Cardiac fibroblast (primary cell): Measurements from ENCODE around the gene CASP9.
"Not testable (repeated sequence)": the region's sequence is repeated elsewhere in the genome, so short reads cannot be mapped to it uniquely, and the experiment has no call there.

Source experiments
- DNase-seq, 2 donors: peaks; one replicate each; pipeline versions ENCODE4 v3.0.0 to v3.0.0-alpha.2; 2010; ENCODE audit warnings: low read depth in 2 of 2
- H3K4me3 ChIP-seq, 2 donors: replicated peaks in 1 of 2; 1 replicate in 1 of 2; 2 replicates in 1 of 2; pipeline ENCODE4 v1.5.1; 2011; ENCODE audit warnings: low read depth in 2 of 2, low read length in 2 of 2, mild to moderate bottlenecking in 2 of 2, moderate library complexity in 1 of 2
- TF ChIP-seq, protein P1 (sequence below): IDR thresholded peaks from one replicate; pipeline ENCODE4 v1.5.1; 2011; ENCODE audit warnings: low read depth, mild to moderate bottlenecking, low read length, inconsistent platforms

CASP9 gene

GRCh38 chr1:15469361-15469760 is 54.7 kb downstream of the CASP9 start:
- DNase-seq: no peak
- TF ChIP-seq, protein P1, sequence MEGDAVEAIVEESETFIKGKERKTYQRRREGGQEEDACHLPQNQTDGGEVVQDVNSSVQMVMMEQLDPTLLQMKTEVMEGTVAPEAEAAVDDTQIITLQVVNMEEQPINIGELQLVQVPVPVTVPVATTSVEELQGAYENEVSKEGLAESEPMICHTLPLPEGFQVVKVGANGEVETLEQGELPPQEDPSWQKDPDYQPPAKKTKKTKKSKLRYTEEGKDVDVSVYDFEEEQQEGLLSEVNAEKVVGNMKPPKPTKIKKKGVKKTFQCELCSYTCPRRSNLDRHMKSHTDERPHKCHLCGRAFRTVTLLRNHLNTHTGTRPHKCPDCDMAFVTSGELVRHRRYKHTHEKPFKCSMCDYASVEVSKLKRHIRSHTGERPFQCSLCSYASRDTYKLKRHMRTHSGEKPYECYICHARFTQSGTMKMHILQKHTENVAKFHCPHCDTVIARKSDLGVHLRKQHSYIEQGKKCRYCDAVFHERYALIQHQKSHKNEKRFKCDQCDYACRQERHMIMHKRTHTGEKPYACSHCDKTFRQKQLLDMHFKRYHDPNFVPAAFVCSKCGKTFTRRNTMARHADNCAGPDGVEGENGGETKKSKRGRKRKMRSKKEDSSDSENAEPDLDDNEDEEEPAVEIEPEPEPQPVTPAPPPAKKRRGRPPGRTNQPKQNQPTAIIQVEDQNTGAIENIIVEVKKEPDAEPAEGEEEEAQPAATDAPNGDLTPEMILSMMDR: no peak
- no peak overlapping the region for H3K4me3 ChIP-seq

DNA sequence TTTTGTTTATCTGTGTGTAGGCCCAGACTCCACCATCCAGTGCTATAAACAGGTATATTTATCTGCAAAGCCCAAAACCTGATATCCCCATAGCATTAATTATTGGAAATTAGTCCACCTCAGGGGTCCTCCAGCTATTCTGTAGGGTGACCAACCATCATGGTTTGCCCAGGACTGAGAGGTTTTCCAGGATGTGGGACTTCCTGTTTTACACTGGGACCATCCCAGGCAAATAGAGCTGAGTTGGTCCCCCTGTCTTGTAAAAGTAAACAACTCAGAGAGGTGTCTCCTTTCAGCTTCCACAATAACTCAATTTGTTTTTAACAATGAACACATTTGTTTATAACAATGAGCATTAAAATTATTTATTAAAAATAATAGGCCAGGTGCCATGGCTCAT is 55.9 kb downstream of the CASP9 start:
- no peak overlapping the region for H3K4me3 ChIP-seq
- no peak for DNase-seq
- TF ChIP-seq, protein P1: no peak

DNA sequence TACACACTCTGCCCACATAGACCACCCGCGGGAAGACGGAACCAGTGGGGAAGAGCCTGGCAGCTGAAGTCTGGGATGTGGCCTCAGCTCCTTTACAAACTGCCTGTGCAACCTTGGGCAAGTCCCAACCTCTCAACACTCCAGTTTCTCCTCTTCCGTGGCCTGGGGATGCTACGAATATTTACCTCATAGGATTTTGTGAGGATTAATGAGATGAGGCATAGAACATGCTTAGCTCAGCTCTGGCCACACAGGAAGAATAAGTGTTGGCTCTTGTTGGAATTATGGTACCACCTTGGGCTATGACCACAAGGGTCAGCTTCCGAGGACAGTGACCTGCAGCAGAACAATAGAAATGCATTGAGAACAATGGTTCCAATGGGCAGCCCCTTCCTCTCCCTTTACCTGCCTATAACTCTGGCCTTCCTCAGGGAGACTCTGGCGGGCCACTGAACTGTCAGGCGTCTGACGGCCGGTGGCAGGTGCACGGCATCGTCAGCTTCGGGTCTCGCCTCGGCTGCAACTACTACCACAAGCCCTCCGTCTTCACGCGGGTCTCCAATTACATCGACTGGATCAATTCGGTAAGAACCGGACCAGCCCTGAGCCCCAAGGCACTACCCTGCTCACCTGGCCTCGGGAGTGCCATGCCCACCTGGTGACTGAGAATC is 56.9 kb downstream of the CASP9 start:
- H3K4me3 ChIP-seq, DNase-seq: not testable (repeated sequence)

DNA sequence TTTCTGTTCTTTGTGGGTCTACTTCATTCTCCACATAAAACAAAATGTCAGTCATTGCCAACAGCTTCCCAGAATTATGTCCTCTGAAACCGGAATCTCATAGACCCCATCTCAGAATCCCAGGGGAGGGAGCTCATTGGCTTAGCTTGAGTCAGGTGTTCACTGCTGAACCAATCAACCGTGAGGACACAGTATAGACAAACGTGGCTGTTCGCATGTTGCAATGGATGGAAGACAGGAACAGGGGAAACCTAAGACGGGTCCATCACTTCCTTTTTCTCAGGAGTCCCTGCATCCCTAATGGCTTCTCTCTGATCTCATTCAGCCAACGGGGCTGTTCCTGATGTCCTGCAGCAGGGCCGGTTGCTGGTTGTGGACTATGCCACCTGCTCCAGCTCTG is 58.3 kb downstream of the CASP9 start:
- TF ChIP-seq, protein P1: no peak
- H3K4me3 ChIP-seq: no peak overlapping the region
- DNase-seq: no peak

GRCh38 chr1:15463926-15464322 is 60.1 kb downstream of the CASP9 start:
- H3K4me3 ChIP-seq, DNase-seq: not testable (repeated sequence)

DNA sequence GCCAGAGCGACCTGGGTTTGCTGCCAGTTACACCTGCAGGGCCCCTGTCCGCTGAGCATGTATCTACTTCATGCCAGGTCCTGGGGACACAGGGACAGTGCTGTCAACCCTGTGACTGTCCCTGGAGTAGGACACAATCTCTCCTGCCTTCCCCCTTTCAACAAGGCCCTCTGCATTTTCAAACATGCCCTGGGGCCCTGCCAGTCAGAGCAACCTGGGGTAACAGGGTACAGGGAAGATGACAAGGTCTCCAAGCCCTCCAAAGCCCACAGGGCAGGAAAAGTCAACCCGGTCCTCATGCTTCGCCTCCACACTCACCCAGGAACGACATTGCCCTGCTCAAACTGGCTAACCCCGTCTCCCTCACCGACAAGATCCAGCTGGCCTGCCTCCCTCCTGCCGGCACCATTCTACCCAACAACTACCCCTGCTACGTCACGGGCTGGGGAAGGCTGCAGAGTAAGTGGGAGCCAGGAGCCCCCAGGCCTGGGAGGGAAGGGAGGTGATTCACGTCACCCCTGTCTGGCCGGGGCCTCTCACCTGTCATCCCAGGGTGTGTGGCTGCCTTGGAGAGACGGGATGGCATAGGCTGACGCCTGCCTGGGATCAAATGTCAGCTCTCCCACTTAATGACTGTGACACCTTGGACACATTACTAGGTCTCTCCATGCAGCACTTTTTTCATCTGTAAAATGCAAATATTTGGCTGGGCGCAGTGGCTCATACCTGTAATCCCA is 60.8 kb downstream of the CASP9 start:
- H3K4me3 ChIP-seq, DNase-seq: not testable (repeated sequence)

GRCh38 chr1:15460708-15461095 is 63.3 kb downstream of the CASP9 start:
- TF ChIP-seq, protein P1: no peak
- no peak for DNase-seq
- H3K4me3 ChIP-seq: no peak overlapping the region

DNA sequence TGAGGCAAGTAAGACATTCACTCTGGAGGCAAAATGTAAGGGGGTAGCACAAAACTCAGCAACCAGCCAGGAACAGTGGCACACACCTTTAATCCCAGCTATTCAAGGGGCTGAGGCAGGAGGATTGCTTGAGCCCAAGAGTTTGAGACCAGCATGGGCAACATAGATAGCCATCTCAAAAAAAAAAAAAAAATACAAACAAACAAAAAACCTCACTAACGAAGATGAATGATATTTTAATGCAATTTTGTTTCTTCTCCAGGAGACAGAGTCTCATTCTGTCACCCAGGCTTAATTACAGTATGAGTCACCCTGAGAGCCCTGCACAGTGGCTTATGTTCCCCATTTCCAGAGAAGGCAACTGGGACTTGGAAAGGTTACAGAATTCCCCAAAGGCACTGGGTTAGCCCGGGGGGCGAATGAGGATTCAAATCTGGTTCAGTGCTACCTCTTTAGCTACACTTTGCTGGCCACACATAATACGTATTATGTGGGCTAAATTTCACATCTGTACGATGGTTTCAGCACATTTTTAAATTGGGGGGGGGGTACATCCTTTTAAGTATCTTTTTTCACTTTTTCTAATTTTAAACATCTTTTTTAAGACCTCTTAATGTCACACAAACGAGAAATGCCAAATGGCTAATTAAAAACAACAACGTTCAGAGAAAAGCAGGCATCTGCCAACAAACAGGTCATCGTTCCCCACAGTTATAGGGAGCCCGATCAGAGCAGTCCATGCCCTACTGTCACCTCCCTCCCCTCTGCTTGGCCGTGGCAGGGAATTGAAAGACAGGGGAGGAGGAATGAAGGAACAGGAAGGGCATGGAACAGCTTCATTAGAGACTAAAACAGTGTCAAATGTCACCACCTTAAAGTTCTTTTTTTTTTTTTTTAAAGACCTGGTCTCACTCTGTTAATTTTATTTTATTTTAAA is 64.0 kb downstream of the CASP9 start:
- no peak for DNase-seq

GRCh38 chr1:15458388-15458787 is 65.6 kb downstream of the CASP9 start:
- not testable (repeated sequence) for DNase-seq, H3K4me3 ChIP-seq

More for the DNA sequence above, 64.0 kb downstream of the CASP9 start:
- TF ChIP-seq, protein P1: no peak
- no peak overlapping the region for H3K4me3 ChIP-seq
